GM19035 (cell line): ENCODE data around the gene PLK1.

ENCODE experiments used
- ATAC-seq: cut with Tn5 transposase; IDR thresholded peaks from one replicate; pipeline ENCODE4 v1.9.1; 2021; ENCODE audit not compliant: unreplicated experiment

Gene PLK1

DNA sequence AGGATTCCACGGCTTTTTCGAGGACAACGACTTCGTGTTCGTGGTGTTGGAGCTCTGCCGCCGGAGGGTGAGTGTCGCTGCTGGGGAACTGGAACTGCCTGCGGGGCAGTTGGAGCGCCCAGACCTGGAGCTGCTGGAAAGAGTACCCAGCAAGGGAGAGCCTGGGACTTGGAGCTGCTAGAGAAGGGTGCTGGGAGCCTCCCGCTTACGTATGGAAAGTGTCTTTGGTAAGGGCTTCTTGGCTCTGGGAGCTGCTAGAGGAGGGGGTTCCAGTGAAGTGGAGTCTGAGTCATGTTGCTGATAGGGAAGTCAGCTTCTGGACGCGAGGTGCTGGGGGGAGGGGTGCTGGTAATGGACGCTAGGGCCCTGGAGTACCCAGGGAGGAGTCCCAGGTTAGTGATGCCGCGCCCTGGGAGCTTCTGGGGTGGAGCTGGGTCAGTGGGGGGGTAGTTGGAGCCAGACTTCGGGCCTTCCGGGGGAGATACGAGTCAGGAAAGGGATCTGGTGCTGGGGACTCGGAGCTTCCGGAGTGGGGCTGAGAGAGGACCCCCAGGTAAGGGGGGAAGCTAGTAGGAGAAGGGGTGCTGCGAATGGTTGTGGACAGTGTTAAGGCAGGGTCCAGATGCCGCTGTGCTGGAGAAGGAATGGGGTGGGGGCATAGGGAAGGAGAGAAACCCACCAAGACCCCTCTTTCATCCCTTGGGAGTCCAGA lies 741 bp downstream of the PLK1 start:
- peak; percentile 6 for ATAC-seq

DNA sequence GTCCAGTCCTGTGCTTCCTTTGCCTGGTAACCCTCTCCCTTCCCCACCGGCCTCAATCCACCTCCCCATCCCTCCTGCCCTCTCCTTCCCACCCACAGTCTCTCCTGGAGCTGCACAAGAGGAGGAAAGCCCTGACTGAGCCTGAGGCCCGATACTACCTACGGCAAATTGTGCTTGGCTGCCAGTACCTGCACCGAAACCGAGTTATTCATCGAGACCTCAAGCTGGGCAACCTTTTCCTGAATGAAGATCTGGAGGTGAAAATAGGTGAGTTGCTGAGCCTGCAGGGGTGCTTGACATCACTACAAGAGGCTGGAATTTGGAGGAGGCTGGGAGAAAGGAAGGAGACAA lies 1.3 kb downstream of the PLK1 start:
- no peak for ATAC-seq

DNA sequence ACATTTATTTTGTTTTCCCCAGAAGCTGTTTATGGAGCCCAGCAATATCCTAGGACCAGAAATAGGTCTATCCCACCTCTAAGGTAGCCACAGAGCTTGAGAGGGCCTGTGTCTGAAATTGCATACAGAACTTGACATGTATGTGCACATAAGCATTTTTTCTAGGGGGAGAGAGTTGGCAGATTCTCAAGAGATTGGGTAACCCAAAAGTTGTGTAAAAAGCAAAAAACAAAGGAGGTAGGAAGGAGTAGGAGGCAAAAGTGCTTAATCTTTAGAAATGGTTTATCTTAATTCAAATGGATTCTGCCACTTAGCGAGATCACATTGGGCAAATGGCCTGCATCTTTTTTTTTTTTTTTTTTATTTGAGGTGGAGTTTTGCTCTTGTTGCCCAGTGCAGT lies 3.5 kb downstream of the PLK1 start:
- no peak for ATAC-seq

DNA sequence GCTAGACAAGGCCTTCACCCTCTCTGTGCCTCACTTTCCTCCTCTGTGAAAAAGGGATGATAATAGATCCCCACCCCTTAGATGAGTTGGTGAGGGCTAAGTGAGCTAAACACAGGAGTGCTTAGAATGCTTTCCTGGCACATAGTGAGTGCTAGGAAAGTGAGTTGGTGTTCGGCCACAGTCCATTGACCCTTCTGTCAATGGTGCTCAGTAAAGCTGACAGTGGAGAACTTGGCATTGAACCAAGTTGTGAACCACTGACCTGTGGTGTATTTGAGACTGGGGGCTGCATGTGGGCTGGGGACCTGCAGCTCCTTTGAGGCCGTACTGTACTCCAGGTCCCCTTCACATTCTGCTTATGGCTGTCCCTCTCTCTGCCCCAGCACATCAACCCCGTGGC lies 4.8 kb downstream of the PLK1 start:
- no peak for ATAC-seq

DNA sequence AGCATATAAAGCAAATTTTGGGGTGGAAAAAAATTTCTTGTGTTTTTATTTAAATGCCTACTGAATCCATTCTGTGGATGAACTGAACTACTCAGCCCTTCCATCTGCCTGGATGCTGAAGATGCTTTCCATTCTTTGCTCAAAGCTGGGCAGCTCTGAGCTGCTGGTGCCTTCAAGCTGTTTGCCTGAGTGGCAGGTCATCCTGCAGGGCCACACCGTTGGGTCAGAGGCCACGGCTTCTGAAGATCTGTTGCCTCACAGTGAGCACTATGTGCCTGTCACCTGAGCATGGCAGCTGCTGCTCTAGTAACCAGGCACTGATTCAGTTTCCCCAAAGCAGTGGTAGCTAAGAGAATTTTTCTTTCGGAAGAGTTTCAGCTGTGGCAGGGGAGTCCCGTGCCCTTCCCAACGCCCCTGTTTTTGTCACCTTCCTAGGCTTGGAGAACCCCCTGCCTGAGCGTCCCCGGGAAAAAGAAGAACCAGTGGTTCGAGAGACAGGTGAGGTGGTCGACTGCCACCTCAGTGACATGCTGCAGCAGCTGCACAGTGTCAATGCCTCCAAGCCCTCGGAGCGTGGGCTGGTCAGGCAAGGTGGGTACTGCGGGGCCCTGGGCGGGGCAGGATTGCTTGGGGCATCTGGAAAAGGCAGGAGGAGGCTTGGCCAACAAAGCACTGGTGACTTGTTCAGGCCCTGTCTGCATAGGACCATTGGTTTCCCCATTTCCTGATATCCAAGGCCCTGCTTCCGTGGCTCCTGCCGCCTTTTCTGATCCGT lies 8.5 kb downstream of the PLK1 start:
- no peak for ATAC-seq

DNA sequence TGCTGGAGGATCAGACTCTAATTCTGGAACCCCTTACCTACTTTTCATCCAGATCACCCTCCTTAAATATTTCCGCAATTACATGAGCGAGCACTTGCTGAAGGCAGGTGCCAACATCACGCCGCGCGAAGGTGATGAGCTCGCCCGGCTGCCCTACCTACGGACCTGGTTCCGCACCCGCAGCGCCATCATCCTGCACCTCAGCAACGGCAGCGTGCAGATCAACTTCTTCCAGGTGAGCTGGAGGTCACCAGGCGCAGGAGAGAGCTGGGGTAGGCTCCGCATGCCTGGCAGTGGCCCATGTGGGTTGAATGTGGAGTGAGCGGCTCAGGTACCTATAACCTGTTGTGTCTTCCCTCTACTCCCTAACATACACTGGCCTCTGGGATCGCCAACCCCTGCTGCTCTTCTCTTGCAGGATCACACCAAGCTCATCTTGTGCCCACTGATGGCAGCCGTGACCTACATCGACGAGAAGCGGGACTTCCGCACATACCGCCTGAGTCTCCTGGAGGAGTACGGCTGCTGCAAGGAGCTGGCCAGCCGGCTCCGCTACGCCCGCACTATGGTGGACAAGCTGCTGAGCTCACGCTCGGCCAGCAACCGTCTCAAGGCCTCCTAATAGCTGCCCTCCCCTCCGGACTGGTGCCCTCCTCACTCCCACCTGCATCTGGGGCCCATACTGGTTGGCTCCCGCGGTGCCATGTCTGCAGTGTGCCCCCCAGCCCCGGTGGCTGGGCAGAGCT lies 10.9 kb downstream of the PLK1 start:
- no peak for ATAC-seq

DNA sequence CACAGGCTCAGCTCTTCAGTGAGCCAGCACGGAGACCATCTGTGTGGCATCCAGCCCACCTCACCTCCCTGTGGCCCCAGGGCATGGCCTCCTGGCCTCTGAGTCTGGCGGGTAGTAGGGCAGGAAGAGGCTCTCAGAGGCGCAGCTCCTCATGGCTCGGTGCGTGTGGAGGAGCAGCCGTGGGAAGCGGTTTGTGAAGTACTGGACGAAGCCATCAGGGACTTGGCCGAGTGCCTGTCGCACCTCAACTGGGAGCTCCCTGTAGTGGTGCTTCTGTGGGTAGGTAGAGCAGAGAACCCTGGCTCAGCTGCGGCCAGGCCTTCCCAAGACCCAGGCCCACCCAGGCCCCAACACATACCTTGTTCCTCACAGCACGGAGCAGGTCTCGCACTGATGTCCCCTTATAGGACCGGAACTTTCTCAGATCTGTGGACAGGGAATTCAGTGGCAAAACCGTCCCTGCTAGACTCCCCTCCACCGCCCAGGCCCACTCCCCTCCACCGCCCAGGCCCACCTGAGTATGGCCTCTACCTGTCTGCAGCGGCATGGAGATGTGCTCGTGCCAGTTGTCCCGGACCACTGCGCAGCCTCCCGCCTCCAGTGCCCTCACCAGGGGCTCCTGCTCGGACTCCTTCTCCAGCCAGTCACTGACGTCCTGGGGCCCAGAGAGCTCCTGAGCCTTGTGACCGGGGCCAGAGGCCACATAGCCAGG lies 12.2 kb downstream of the PLK1 start:
- ATAC-seq: no peak

DNA sequence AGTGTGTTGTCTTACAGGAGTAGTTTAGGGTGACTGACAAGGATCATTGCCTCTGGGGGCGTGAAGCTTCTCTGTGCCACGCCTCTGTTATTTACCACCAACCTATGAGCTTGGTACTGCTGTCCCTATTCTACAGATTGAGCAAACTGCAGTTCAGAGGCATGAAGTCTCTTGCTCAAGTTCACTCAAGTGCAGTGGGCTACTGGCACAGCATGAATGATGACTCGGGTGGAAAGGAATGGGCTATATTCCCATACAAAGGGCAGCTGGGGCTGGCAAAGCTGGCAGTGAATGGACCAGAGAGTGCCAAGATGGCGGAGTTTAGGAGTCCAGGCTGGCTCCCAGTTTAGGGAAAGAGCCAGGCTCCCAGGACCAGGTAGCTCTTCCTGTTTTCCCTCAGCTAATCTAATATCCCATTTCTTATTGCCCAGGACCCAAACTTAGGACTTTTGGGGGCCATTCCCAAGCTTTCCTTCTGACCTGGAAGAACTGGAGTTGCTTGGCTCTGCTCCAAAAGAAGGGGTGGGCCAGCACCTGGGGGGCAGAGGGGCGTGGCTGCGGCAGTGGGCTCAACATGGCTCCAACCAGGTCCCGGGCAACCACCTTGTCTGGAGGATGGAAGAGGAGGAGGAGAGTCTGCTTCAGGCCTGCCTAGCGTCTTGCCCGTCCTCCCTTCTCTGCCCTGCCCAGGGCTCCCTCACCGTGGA lies 12.9 kb downstream of the PLK1 start:
- ATAC-seq: no peak

DNA sequence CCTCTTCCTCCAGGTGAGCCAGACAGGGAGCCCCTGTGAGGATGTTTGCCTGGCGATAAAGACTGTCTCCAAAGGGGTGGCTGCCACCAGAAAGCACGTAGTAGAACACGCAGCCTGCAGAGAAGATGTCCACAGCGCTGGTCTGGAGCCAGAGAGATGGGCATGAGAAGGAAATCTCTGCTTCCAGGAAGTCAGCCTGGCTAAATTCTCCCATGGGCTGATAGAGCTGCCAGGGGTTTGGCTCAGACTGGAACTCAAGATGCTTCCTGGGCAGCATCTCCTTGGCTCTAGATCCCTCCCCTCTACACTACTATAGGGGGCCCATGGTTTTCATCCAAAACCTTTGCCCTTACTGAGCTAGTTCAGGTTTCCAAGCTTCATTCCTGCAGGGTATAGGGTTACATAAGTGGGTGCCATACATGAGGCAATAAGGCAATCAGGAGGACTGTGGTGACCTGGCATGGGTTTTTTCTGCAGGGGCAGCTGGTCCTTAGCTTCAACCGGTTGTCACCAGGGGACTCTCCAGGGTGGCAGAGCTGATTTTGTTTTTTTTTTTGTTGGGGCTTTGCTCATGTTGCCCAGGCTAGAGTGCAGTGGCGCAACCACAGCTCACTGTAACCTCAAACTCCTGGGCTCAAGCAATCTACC lies 13.6 kb downstream of the PLK1 start:
- ATAC-seq: no peak

DNA sequence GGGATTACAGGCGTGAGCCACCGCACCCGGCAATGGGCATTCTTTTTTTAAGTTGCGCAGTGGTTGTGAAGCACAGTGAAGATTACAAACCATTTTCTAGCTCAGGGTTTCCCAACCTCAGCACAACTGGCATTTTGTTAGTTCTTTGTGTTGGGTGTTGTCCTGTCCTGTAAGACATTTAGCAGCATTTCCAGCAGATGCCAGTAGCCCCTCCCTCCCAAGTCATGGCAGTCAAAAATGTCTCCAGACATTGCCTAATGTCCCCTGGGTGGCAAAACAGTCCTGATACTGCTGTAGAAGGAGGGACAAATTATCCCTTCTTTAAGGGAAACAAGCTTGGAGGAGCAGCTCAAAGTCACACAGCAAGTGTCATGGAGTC lies 15.6 kb downstream of the PLK1 start:
- no peak for ATAC-seq

DNA sequence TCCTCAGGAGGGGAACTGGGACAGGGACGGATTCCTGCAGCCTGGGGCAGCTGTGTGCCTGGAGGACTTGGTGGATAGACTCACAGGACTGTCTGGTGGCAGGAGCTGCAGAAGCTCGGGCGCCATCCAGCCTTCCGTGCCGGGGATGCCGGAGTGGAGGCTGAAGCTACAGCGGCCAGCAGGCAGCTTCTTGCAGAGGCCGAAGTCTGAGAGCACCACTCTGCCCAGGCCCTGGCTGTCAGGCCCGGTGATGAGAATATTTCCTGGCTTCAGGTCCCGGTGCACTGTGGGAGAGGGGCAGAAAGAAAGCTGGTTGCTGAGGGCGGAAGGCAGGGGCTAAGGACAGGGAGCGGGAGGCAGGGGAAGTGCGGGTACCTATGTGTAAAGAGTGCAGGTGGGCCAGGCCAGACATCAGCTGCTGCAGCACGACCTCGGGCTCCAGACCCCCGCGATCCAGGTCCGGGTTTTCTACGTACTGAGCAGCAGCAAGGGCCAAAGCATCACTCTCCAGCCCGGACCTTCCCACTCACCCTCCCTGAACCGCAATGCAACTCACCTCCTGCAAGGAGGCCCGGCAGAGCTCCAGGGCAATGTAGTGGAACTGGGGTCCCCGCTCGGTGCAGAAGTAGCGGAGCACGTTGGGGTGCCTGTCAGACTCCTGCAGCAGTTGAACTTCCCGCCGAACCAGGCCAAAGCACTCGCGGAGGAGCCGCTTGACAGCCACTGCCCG lies 16.1 kb downstream of the PLK1 start:
- no peak for ATAC-seq

DNA sequence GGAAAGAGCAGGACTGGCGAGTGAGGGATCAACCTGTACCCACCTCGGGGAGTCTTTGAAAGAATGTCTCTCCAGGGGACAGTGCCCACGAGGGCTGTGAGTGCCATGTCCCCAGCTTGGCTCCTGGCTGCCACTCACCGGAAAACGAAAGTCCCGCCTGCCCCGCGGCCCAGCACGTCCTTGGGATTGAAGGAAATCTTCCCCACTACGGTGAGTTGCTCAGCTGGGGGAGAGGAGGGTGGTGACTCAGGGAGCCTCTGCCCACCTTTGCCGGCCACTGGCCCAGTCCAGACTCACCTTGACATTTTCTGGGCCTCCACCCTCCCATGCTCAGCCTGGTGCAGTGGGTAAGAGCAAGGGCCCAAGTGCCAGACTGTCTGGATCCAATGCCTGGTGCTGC lies 17.1 kb downstream of the PLK1 start:
- no peak for ATAC-seq

DNA sequence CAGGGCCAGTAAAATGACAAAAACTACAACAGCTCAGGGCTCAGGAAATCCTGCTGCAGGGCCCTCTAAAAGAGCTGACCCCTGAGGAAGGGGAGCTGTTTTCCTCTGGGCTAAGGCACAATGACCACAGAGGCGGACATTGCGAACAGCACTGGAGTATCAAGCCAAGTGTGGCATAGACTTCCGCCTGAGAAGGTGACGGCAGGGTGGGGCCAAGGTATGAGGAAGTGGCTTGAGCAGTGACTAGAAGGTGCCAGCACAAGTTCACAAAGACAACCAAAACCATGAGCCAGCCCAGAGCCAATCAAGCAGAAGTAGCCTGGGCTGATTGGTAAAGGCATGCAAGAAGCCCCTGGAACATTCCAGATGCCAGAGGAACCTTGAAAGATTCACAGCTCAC lies 20.4 kb downstream of the PLK1 start:
- ATAC-seq: no peak

DNA sequence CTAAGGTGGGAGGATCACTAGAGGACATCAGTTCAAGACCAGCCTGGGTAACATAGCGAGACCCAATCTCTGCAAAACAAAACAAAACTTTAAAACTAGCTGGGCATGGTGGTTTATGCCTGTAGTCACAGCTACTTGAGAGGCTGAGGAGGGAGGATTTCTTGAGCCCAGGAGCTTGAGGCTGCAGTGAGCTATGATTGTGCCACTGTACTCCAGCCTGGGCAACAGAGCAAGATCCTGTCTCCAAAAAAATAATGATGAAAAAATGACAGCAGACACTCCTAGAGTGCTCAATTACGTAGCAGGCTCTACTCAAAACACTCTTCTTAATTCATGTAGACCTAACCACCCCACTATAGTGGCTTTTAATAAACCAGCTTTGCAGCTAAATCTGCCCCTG lies 21.4 kb downstream of the PLK1 start:
- ATAC-seq: no peak

DNA sequence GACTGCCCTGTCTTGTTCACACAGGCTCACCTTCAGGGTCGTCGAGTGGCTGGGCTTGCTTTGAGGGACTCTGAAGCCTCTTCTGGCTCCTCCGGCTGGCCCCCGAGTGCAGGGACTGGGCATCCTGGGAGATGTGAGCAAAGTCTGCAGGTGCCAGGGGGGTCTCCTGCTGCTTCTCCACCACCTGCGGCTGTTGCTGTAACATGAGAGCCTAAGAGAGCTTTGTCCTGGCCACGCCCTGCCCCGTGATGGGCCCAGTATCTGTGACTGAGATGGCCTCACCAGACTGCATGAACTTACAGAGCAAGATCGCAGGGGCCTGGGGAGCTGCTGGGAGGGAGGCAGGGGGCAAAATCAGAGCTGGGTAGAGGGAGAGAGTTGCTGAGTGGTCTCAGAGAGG lies 21.8 kb downstream of the PLK1 start:
- ATAC-seq: no peak

DNA sequence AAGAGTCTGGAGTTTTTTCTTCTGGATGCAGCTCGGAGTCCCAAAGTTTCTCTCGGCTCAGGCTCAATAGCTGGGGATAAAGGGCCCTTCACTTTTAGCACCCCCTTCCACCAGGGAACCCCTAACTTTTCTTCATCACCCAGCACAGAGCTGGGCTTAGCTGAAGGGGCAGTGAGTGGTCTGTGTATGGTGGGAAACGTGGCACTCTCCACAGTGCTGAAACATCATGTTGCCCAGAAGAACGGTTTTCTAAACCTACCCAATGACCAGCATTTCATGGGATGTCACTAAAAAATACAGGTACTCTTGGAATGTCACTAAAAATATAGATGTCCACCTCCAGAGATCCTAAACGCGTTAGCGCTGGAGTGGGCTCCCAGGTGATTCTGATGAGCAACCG lies 22.4 kb downstream of the PLK1 start:
- ATAC-seq: no peak

DNA sequence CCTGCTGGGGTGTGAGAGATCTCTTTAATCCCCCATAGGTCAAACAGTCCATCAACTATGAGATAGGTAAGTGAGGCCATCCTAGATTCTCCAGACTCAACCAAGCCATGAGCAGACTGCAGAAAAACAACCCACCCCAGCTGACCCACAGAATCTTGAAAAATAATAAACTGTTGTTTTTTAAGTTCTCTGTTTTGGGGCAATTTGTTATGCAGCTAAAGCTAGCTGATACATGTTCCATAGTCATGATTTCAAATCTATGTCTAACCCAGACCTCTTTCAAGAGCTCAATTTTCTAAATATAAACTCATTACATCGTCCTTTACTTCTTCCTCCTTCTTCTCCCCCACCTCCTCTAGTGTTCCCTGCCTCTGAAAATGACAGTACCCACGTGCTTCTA lies 24.3 kb downstream of the PLK1 start:
- no peak for ATAC-seq

DNA sequence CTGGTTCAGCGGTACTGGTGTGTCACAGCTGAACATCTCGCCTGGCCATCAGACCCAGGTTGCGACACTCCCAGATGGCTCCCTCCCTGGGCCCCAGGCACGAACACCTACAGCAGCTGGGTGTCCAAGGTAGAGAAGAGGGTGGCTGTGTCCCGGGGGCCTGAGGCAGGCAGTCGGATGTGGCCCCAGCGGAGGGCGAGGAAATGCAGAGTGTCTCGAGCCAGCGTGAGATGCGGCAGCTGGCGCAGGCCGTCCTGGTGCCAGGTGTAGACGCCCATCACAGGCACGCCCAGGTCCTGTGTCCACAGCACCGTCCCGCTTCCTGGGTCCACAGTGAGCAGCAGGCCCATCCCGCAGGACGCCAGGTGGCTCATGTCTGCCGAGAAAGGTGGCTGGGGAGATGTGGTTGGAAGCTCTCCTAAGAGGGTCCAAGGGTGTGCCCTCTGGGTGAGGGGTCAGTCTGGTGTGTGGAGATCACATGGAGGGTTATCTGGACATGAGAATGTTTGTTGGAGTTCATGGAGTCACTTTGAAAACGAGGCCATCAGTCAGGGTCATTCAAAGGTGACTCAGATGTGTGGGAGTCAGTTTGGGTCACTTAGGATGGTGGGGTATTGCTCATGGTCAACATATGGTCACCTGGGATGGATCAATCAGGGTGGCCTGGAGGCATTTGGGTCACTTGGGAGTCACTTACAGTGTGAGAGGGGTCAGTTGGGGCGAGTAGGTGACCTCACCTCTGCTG lies 26.3 kb downstream of the PLK1 start:
- no peak for ATAC-seq

DNA sequence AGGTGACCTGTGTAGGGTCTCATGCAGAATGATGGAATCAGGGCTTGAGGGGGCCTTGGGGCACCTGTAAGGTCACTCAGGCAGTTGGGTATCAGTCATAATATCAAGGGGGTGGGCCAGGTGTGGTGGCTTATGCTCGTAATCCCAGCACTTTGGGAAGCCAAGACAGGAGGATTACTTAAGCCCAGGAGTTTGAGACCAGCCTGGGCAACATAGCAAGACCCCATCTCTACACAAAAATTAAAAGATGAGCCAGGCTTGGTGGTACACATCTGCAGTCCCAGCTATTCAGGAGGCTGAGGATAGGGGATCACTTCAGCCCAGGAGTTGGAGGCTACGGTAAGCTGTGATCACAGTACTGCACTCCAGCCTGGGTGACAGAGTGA lies 26.8 kb downstream of the PLK1 start:
- no peak for ATAC-seq
